GM19324 (cell line): ENCODE measurements around the gene CRYL1.

Source experiments
- ATAC-seq: cut with Tn5 transposase; IDR thresholded peaks from one replicate; pipeline ENCODE4 v1.9.1; 2021; ENCODE audit warnings: mild to moderate bottlenecking, moderate library complexity; ENCODE audit not compliant: unreplicated experiment, low FRiP score

Gene CRYL1

GRCh38 chr13:20388184-20388583 lies 137.5 kb downstream of the CRYL1 start:
- no peak for ATAC-seq

DNA sequence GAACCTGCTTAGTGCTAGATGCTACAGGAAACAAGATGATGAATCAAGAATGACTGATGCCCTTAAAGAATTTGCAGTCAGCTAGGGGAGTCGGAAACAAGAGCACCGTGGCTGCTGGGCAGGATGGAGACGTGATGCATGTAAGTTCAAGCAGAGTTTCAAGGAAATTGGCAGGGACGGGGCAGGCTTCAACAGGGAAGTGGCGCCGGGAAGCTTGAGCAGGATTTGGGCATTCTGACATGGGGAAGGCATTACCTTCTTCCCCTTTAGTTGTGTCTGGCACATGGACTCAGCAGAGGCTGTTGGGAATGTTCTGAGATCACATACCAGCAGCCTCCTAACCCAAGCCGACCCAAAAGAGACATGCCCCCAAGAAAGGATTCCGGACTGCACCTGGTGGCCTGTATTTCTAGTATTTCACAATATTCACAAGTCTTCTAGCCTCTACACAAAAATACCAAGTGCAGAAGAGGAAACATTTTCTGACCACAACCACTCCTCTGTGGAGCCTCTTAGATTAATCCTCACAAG lies 138.2 kb downstream of the CRYL1 start:
- no peak for ATAC-seq

DNA sequence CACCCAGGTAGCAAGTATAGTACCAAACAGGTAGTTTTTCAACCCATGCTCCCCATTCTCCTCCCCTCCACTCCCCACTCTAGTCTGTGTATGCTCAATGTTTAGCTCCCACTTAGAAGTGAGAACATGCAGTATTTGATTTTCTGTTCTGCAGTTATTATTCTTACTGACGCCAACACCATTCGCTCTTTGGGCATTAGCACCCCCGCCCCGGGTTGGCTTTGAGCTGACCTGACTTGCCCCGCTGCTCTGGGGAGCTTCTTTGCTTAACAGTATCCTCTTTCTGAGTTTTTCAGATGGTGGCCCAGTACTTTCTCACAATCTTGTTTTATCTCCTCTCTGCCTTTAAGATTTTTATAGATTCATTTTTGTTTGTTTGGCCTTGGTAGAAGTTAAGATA lies 138.7 kb downstream of the CRYL1 start:
- no peak for ATAC-seq

DNA sequence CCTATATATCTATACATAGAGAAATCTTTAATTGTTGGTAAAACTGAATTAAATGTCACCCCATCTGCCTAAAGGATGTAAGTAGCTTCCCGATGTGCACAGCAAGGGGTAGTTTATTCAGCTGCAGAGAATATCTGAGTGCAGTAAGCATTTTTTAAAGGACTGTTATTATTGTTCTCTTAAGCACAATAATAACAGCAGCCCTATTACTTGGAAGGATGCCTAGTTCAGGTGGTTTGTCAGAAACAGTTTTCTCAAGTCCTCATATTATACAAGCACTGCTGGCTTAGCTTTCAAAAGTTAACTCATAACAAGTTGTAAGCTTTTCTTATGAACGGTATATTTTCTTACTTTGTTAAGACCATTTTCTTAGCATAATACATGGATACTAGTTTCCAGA lies 142.6 kb downstream of the CRYL1 start:
- ATAC-seq = no peak

DNA sequence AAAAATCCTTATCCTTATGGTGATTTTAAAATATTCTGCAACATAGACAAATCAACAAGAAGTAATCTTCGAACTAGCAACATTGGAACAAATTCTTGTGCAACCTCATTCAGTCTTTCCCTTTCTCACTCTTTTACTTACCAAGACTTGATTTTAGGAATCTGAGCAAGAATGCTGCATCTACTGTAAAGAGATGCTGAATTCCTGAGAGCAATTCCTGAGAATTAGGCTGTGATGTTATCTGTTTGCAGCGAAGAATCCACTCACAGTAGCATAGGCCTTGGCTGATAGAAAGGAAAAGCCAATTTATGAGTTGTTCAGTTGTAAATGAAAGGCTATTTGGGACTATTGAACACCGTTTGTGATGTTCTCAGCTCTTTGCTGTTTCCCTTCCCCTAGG lies 144.3 kb downstream of the CRYL1 start:
- ATAC-seq = no peak

DNA sequence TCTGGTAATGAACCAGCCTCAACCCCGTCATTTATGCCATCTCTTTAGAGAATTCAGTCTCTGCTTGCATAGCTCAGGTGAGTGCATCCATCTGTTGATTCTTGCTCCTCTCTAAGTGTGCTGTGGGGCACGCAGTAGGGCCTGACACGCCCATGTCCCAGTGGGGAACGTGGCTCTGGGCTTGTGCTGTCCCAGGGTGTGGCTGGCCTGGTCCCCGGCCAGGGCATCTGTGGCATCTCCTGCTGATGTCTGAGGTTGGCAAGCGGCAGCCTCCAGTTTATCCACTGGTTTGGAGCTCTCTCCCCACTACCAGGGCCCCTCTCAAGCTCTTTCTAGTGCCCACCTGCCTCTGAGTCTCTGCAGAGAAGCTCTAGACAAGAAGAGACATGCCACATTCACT lies 146.9 kb downstream of the CRYL1 start:
- no peak for ATAC-seq

DNA sequence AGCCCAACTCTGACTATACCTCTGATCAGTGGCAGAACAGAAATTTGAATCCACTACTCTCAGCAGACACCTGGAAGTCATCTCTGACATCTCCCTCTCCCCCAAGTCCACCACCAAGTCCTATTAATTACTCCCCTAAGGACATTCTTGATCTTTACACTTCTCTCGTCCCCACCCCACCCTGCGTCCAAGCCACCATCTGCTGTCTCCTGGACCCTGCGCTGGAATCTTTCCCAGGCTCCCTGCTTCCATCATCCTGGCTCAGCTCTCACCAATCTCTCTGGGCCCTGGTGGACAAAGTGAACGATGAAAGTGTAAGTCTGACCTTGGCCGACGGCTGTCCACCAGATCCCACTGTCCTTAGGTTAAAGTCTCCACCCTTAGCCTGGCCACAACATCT lies 147.9 kb downstream of the CRYL1 start:
- no peak for ATAC-seq

- no peak for ATAC-seq
Observed at GRCh38 chr13:20375871-20376270, 149.8 kb downstream of the CRYL1 start.

GRCh38 chr13:20373861-20374260 lies 151.8 kb downstream of the CRYL1 start:
- no peak for ATAC-seq

- no peak for ATAC-seq
Observed at GRCh38 chr13:20371825-20372224, 153.8 kb downstream of the CRYL1 start.

DNA sequence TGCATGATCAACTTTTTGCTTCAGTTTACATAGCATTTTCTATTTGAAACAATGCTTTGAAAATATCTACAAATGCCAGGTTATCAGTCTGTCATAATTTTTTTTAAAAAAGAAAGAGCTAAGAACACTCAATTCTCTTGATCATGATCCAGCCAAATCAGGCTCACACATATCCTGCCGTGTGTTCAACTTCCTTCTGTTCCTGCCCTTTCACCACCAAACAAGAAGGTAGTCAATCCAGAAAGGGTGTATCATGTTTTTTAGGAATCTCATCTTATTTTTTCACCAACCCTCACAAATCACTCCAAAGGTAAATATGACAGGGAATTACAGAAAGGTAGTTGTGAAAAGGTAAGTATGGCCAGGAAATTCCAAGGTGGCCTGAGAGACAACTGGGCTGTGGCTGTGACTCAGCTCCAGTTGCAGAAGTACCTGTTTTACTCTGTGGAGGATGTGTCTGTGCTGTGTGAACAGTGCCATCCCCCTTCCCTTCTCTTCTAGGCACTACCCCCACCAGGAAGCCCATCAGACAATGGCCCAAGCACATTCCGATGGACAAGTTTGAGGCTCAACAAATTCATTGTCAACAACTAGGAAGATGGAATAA lies 154.7 kb downstream of the CRYL1 start:
- no peak for ATAC-seq

GRCh38 chr13:20369886-20370361 lies 155.7 kb downstream of the CRYL1 start:
- no peak for ATAC-seq

DNA sequence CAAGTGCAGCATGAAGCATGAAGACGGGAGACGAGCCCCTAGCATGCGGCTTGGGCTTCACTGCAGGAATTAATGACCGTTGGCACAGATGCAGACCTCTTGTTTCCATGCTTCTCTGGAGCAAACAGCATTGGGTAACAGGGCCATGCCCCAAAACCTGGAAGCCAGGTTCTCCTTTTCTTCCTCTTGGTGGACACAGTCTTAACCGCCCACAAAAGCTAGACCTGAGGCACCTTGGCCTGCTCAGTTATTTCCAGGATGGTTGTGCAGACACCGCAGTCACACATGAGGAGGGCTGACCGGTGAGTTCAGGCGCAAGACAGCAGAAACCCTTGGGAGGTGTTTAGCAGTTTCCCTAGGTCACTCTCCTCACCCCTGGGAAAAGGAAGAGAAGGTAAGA lies 159.6 kb downstream of the CRYL1 start:
- no peak for ATAC-seq

DNA sequence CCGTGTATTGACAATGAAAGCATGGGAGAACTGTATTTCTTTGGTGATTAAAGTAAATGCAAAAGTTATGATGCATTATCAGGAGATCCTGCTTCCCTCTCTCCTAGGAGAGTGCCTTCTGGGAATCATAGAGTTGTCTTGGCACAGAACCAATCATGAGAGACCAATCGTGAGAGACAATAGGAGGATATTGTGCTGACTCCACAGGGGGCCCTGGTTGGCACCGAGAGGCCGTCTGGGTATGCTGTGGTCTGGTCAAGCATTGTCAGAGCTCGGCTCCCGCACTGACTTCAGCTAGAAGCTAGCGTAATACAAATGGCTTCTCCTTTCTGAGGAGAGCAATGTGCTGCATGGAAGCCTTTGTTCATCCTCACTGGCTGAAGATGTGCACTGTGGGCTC lies 162.1 kb downstream of the CRYL1 start:
- ATAC-seq = no peak

DNA sequence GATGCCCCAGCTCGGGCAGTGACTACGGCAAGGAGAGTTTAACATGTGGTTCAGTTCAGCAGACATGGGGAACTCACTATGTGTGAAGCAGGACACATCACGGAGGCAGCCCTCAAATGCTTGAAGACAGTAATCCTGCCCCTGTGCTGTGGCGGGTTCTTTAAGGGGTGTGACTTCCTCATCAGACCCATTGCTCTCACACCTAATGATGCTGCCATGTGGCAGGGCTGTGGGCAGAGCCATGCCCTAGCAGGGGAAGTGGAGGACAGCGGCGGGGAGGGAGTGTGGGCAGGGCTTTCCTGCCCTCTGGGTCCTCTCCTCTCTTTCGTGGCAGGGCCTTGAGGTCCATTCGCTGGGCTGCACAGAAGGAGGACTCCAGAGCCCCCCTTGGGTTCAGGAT lies 162.5 kb downstream of the CRYL1 start:
- ATAC-seq = no peak

- no peak for ATAC-seq
Observed at GRCh38 chr13:20362484-20363041, 163.1 kb downstream of the CRYL1 start.

DNA sequence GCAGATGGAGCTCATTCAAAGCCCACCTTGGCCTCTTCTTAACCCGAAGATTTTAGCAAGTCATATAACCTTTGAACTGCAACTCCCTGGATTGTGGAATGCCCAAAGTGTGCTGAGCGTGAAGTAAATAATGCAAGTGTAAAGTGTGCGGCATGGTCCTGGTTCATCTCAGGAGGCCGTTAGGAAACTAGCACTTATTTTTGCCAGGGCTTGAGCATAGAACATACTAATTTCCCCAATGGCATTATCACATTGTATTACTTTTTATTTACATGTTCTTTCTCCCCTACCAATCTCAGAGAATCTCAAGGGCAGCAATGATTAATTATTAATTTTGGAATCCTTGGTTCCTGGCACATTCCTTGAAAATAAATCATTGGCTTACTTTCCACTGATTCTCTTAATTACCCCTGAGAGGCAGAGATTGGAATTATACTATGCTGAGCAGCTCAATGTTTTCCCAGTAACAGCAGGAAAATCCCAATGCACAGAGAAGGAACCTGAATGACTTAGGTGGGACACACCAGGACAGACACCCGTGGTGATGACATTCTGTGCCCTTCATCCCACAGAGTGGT lies 164.7 kb downstream of the CRYL1 start:
- no peak for ATAC-seq

DNA sequence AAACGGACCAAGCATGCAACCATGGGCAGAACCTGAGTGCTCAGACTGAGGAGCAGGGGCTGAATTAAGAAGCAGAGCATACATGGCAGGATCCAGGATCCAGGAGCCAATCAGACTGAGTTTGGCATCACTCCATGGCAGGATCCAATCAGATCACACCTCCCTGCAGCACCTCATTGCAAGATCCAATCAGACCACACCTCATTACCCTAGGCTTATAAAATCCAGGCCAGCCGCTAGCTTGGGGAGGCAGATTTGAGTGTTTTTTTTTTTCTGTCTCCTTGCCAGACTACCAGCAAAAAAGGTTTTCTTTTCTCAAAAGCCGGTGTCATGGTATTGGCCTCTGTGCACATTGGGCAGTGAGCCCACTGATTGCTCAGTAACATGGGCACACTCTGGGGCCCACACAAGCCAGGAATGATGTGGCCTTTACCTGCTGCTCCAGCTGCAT lies 165.6 kb downstream of the CRYL1 start:
- ATAC-seq = no peak

DNA sequence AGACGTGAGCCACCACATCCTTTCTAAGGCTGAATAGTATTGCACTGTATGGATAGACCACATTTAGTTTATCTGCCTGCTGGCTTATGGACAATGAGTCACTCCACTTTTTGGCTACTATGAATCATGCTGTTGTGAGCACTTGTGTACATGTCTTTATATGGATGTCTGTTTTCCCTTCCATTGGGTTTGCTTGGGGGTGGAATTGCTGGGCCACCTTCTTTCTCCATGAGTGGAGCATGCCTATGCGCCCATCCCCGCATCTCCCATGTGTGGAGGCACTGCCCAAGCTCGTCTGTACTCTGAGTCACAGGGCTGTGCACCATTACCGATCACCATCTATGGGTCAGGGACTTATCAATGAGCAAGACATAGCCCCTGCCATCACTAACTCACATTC lies 166.3 kb downstream of the CRYL1 start:
- ATAC-seq = no peak

DNA sequence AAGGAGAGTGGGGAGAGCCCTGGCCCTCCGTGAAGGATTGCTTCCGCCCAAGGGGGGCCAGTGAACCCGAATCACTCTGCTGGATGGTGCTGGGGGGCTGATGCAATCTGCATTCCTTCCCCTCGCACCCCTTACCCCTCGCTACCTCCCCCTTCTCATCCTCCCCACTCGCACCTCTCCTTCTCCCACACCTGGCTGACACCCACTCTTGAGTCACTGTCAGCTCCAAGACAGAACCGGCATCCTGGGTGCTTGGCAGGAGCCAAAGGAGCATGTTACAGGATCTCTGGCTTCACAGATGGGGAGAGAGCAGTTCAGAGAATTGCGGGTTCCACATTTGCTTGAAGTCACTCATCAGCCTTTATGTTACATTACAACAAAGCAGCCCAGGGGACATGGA lies 167.6 kb downstream of the CRYL1 start:
- ATAC-seq = no peak

GRCh38 chr13:20356444-20356843 lies 169.2 kb downstream of the CRYL1 start:
- ATAC-seq = no peak

DNA sequence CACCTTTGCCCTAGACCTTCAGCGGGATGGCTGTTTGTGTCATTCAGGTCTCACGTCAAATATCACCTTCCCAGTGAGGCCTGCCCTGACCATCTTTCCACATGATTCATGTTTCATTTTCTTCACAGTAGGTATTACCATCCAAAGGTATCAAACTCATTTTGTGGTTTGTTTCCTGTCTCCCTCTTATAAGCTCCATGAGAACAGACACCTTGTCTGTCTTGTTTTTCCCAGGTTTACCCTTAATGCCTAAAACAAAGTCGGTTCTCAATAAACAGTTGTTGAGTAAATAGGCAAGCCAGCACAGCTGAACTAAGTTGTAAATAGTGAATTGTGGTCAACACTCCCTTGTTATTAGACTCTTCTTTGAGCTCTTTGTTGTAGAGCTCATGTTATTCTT lies 170.9 kb downstream of the CRYL1 start:
- no peak for ATAC-seq
